WERI-Rb-1 (cell line): Measurements from ENCODE around the gene RASIP1.

Source experiments
- DNase-seq: peaks from one replicate; pipeline ENCODE4 v3.0.0-alpha.2; 2020
- H3K27ac ChIP-seq: fragments of 250-450 bp; sonication (Bioruptor Pico); 2 replicates; pipeline ENCODE4 v1.5.1; 2020; ENCODE audit warnings: mild to moderate bottlenecking, moderate library complexity
- H3K27me3 ChIP-seq: fragments of 250-450 bp; sonication (Bioruptor Pico); 2 replicates; pipeline ENCODE4 v1.5.1; 2021; ENCODE audit warnings: mild to moderate bottlenecking, low read depth, moderate library complexity; ENCODE audit not compliant: insufficient read depth, severe bottlenecking
- H3K36me3 ChIP-seq: fragments of 250-450 bp; sonication (Bioruptor Pico); 2 replicates; pipeline ENCODE4 v1.5.1; 2020; ENCODE audit warnings: mild to moderate bottlenecking, moderate library complexity
- H3K4me3 ChIP-seq: 2 replicates; pipeline ENCODE4 v1.5.1; 2011; ENCODE audit warnings: low read depth, mild to moderate bottlenecking, control low read depth, low read length
- H3K9me3 ChIP-seq: fragments of 250-450 bp; sonication (Bioruptor Pico); 2 replicates; pipeline ENCODE4 v1.5.1; 2021; ENCODE audit warnings: mild to moderate bottlenecking, moderate library complexity; ENCODE audit not compliant: severe bottlenecking
- TF ChIP-seq, protein P1 (sequence below): IDR thresholded peaks from 2 replicates; pipeline ENCODE4 v1.5.1; 2011; ENCODE audit warnings: low read depth, mild to moderate bottlenecking, control low read depth, inconsistent platforms, low read length

Gene RASIP1

DNA sequence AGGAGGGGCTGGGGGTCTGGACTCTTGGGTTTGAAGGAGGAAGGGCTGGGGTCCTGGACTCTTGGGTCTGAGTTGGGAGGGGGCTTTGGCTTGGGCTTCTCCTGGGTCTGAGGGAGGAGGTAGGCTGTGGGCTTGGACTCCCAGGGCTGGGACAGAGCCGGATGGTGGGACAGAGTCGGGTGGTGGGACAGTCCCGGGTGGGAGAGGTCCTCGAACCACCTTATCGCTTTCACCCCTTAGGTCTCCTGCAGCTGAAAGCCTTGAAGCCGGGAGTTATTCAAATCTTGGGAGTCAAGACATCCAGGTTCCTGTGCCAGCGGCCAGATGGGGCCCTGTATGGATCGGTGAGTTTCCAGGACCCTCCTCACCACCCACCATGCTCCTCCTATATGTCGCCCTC is 16.3 kb upstream of the RASIP1 start:
- TF ChIP-seq, protein P1, sequence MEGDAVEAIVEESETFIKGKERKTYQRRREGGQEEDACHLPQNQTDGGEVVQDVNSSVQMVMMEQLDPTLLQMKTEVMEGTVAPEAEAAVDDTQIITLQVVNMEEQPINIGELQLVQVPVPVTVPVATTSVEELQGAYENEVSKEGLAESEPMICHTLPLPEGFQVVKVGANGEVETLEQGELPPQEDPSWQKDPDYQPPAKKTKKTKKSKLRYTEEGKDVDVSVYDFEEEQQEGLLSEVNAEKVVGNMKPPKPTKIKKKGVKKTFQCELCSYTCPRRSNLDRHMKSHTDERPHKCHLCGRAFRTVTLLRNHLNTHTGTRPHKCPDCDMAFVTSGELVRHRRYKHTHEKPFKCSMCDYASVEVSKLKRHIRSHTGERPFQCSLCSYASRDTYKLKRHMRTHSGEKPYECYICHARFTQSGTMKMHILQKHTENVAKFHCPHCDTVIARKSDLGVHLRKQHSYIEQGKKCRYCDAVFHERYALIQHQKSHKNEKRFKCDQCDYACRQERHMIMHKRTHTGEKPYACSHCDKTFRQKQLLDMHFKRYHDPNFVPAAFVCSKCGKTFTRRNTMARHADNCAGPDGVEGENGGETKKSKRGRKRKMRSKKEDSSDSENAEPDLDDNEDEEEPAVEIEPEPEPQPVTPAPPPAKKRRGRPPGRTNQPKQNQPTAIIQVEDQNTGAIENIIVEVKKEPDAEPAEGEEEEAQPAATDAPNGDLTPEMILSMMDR, result no peak
- no peak overlapping the region for H3K4me3 ChIP-seq
- no peak for DNase-seq
- H3K36me3 ChIP-seq, result no peaks in the 10 kb centered on the region
- H3K27ac ChIP-seq, result no peak overlapping the region
- no peaks in the 10 kb centered on the region for H3K27me3 ChIP-seq
- H3K9me3 ChIP-seq, result peaks cover 2% of the 10 kb centered on the region

DNA sequence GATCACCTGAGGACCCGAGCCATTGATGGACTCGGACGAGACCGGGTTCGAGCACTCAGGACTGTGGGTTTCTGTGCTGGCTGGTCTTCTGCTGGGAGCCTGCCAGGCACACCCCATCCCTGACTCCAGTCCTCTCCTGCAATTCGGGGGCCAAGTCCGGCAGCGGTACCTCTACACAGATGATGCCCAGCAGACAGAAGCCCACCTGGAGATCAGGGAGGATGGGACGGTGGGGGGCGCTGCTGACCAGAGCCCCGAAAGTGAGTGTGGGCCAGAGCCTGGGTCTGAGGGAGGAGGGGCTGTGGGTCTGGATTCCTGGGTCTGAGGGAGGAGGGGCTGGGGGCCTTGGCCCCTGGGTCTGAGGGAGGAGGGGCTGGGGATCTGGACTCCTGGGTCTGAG is 15.8 kb upstream of the RASIP1 start:
- H3K27ac ChIP-seq, result no peak overlapping the region
- DNase-seq, result no peak
- H3K4me3 ChIP-seq, result no peak overlapping the region
- peaks cover 2% of the 10 kb centered on the region for H3K9me3 ChIP-seq
- no peaks in the 10 kb centered on the region for H3K36me3 ChIP-seq
- no peaks in the 10 kb centered on the region for H3K27me3 ChIP-seq
- TF ChIP-seq, protein P1, result no peak

DNA sequence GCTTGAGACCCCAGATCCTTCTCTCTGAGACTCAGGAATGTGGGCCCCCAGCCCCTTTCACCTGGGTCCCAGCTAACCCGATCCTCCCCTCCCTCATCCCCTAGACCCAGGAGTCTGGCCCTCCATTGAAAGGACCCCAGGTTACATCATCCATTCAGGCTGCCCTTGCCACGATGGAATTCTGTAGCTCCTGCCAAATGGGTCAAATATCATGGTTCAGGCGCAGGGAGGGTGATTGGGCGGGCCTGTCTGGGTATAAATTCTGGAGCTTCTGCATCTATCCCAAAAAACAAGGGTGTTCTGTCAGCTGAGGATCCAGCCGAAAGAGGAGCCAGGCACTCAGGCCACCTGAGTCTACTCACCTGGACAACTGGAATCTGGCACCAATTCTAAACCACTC is 15.4 kb upstream of the RASIP1 start:
- no peaks in the 10 kb centered on the region for H3K27me3 ChIP-seq
- no peak overlapping the region for H3K4me3 ChIP-seq
- H3K36me3 ChIP-seq, result no peaks in the 10 kb centered on the region
- peaks cover 2% of the 10 kb centered on the region for H3K9me3 ChIP-seq
- H3K27ac ChIP-seq, result no peak overlapping the region
- no peak for DNase-seq
- TF ChIP-seq, protein P1, result no peak

DNA sequence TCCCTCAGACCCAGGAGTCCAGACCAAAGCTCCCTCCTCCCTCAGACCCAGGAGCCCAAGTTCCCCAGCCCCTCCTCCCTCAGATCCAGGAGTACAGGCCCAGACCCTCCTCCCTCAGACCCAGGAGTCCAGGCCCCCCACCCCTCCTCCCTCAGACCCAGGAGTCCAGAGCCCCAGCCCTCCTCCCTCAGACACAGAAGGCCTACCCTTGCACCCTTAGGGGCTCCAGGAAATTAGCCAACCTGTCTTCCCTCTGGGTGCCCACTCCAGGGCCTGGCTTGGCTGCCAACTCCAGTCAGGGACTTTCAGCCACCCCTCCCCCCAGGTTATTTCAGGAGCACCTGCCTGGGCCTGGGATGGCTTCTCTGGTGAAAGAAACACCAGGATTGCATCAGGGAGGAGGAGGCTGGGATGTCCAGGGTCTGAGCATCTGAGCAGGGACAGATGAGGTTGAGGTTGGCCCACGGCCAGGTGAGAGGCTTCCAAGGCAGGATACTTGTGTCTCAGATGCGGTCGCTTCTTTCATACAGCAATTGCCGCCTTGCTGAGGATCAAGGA is 14.8 kb upstream of the RASIP1 start, which contains the start of gene FGF21:
FGF21 (plus strand) TSS at position 441 of the 558 bp plus-strand sequence. CDS start 713 bp downstream, outside the sequence.
- DNase-seq, result no peak
- Histone ChIP-seq H3K9me3 (peaks cover 2% of the 10 kb centered on the region), H3K4me3 (no peak within 1 kb of the TSS), H3K27me3 (no peaks in the 10 kb centered on the region), H3K36me3 (no peaks in the 10 kb centered on the region), H3K27ac (no peak within 1 kb of the TSS)
- TF ChIP-seq, protein P1, result no peak

DNA sequence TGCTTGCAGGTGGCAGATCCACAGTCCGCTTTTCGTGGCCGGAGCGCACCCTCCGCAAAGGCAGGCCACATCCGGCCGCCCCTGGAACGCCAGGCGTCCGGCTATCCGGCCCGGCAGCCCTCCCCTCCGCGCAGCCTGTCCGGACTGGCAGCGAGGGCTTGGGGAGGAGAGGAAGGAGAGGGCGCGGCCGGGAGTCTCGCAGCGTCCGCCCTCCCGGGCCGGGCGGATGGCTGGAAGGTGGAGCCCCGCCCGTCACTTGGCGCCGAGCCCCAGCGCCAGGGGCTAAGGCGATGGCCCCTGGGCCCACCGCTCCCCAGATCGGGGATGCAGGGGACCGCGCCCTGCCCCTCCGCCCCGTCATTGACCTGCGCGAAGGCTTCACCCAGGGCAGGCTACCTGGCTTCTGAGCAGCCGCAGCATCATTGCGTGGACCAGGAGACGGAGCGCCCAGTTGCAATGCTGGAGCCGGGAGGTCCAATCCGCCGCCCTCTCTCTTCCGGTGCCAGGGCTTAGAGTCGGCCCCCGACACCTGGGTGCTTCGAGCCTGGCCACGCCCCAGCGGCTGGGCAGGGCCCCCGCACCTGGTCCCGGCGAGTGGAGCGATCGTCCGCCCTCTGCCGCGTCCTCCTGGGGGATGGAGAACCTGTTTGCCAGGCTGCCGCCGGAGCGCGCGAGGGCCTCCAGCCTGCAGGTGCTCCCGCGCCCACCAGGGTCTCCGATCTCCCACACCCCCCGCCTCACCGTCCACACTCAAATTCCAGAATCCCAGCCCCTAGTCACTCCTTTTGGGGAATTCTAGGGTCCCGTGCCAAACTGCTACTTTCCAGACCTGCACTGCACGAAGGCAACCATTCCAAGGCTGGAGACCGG is 12.3 kb upstream of the RASIP1 start, which contains the start of gene FUT1:
FUT1 (minus strand) TSS at position 146 of the 870 bp plus-strand sequence. CDS start 1,360 bp downstream, outside the sequence.
- DNase-seq, result peak; percentile 70
- Histone ChIP-seq H3K4me3 (peak within 1 kb of the TSS; percentile 43), H3K27ac (no peak within 1 kb of the TSS)

More for the DNA sequence above, 12.3 kb upstream of the RASIP1 start, which contains the start of gene FUT1:
- TF ChIP-seq, protein P1, result no peak
- Histone ChIP-seq H3K9me3 (peaks cover 2% of the 10 kb centered on the region), H3K27me3 (no peaks in the 10 kb centered on the region), H3K36me3 (no peaks in the 10 kb centered on the region)
